DMS 273 (cell line): ENCODE measurements around the gene SOX8.
A peak's percentile ranks its signal among the peaks of the same experiment; 100 is the strongest.

Source experiments
- DNase-seq: peaks from one replicate; lab custom pipeline; 2025; ENCODE audit not compliant: unreplicated experiment; lab: John Stamatoyannopoulos, UW

Gene SOX8

DNA sequence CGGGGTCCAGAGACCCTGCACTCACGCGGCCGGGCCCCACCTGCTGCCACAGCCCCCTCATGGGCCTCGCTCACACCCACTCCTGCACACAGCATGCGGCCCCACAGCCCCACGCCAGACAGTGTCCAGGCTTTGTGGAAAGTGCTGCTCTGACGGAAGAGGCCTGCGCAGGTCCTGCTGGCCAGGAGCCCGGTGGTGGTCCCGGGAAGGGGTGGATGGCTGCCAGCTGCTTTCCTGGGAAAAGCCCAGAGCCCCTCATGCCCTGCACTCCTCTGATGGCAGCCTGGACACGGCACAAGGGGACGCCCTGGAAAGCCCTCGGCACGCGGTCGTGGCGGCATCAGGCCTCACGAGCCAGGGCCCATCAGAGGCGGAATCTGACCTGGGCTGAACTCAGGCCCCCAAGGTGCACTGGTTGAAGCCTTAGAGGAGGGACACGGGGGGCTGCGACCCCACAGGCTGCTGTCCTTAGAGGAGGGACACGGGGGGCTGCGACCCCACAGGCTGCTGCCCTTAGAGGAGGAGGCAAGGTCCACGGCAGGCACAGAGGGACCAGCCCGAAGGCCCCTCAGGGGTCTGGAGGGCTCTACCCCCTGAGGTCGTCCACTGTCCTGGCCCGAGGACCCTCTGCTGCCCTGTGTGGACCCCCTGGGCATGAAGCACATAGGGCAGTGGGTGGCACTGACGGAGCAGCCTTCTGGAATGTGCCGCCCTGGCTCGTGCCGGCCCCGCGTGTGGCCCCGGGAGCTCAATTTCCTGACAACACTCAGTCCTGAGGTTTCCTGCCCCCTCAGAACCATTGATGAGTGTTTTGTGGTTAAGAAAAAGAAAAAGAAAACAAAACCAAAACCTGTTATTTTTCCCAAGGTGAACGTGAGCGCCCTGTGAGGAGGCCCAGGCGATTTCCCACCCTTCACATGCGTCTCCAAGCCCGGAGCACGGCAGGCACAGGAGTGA lies 22.1 kb downstream of the SOX8 start:
- DNase-seq = no peak

DNA sequence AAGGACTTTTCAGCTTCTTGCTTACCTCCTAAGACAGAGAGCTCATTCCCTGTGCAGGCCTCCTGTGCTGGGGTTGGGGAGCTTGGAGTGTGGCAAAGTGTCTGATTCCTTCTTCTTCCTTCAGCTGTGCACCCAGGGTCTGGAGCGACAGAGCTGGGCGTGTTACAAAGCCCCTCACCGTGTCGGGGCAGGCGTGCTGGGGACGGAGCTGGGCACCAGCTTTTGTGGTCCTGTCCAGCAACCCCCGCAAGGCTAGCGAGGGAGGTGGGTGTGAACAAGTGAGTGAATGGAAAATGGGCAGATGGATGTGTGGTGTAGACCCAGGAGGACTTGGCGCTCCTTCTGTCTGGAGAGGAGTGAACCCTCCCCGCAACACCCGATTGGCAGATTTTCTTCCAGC lies 23.7 kb downstream of the SOX8 start:
- no peak for DNase-seq

DNA sequence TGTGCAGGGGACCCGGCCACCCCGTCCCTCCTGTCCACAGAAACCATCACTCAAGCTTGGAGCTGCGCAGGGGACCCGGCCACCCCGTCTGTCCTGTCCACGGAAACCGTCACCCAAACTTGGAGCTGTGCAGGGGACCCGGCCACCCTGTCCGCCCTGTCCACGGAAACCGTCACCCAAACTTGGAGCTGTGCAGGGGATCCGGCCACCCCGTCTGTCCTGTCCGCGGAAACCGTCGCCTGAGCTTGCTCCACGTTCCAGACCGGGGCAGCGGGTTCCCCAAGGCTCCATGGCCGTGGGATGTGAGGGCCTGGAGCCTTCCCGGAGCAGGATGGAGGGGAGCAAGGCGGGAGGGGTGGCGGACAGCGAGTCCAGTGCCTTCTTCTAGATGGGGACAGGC lies 25.2 kb downstream of the SOX8 start:
- no peak for DNase-seq

DNA sequence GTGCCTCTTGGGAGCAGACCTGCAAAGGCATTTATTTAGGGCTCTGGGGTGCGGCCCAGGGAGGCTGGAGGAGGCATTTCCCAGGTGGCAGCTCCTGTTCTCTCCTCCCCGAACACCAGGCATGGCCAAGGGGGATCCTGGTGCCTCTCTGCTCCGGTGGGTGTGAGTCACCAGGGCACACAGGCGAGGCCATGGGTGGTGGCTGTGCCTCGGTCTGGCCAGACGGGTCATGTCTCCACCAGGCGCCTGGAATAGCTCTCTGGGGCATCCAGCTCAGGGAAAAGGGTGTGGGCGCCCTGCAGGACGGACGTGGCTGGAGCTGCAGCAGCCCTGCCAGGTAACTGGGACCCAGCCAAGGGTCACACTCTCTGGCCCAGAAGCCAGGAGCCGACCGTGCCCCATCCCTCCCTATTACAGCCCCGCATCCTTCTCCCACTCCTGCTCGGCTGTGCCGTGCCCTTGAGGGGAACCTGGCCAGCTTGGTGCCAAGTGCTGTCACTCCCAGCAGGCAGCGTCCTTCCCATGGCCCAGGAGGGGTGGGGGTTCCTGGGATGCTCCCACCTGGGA lies 25.8 kb downstream of the SOX8 start:
- DNase-seq = no peak

DNA sequence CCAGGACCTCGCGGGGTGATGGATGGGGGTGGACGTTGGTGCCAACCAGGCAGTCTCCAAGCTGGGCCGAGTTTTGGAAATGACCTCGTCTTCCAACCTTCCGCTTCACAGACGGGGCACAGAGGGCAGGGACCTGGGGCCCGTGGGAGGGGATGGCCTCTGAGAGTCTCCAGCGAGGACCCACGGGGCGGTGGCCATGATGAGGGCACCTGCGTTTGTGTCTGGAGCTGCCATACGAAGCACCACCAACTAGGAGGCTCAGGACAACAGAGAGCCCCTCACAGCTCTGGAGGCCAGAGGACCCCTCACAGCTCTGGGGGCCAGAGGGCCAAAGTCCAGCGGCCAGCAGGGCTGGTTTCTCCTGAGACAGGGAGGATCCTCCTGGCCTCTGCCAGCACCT lies 26.5 kb downstream of the SOX8 start:
- DNase-seq = no peak

DNA sequence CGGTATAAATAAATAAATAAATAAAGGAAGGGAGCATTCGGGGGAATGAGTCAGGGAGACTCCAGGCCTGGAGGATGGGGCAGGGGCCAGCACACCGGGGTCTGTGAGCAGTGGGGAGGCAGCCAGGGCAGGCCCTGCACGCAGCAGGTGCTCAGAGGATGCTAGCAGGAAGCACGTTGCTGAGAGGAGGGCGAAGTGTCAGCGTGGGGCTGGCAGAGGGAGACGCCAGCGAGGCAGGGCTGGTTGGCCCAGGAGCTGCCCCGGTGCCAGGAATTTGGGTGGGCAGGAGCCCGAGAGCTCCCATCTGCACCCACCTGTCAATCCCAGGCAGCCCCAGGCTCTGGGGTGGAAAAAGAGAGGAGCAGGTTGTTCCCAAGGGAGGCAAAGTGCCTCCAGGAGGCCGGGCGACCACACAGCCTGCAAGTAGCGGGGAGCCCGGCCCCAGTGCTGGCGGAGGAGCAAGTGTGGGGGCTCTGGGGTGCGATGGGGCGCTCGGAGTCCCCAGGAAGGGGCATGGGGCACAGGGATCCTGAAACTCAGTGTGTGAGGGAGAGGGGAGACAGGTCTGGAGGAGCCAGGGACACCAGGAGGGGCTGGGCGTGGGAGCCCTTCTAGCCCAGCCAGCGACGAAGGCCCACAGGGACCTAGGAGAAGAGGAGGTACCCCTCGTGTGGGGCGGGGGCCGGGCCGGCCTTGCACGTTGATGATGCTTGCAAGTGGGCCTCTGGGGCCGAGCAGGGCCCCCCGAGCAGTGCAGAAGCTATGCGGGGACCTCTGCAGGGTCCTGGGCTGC lies 28.0 kb downstream of the SOX8 start:
- no peak for DNase-seq

DNA sequence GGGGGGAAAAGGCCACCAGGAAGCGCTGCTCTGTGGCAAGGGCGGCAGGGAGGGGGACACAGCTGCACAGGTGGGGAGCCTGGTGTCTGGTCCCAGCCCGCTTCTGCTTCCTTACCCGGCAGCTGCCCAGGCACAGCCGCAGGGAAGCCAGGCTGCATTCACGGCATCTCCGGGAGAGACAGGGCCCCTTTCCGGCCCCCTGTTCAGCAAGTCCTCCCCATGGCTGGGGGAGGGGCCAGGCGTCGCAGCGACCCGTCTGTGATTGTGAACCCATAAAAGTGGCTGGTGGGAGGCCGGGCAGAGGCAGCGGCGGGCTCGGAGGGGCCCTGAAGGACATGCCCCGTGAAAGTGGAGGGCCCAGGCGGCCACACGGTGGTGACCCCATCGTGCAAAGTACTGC lies 28.7 kb downstream of the SOX8 start:
- DNase-seq = no peak

DNA sequence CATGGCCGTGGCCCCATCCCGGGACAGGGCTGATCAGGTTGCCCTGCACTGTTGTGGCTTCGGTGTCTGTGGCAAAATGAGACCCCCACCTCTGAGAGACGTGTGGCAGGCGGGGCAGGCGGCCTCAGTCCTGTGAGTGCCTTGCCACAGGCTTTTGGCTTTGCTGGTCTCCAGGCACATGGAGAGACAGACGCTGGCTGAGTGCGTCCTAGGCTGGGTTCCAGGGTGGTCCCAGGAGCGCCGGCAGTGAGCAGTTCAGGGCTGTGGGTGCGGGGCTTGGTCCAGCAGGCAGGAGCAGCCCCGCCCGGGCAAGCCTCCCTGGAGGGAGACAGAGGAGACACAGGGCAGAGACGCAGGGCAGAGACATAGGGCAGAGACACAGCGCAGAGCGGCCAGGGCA lies 29.2 kb downstream of the SOX8 start:
- no peak for DNase-seq

DNA sequence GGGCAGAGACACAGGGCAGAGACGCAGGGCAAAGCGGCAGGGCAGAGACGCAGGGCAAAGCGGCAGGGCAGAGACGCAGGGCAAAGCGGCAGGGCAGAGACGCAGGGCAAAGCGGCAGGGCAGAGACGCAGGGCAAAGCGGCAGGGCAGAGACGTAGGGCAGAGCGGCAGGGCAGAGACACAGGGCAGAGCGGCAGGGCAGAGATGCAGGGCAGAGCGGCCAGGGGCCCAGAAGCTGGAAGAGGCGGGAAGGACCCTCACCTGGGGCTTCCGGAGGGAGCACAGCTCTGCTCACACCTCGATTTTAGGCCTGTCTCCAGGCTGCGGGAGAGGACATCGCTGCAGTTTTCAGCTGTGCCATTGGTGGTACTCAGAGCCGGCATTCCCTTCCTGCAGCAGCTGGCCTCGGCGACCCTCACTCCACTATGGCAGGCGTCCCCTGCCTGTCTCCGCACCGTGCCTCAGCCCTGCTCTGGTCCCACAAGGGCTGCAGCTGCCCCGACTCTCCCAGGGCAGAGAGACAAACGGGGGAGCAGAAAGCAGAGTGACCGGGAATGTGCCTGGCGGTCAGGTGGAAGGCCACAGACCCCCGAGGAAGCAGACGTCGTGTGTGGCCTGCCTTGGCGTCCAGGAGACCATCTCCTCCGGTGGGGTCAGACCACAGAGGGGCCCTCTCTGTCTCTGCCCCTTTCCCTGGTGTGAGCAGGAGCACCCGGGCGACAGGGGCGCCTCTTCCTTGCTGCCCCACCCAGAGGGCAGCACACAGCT lies 29.9 kb downstream of the SOX8 start:
- no peak for DNase-seq

DNA sequence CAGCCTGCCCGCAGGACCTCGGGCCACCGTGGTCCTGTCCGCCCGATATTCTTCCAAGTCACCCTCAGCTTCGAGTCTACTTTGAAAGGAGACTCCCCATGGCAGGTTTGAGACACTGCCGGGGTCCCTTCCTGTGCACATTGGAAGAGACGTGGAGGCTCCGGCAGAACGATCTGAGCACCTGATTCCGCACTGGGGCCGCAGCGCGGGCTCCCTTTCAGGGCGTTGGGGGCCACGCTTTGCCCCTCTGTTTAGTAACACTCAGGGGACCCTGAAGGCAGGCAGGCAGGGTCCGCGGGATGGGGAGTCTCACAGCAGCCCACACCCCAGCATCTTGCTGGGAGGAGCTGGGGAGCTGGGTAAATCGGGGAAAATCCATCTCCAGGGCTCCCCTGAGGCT lies 30.6 kb downstream of the SOX8 start:
- no peak for DNase-seq

DNA sequence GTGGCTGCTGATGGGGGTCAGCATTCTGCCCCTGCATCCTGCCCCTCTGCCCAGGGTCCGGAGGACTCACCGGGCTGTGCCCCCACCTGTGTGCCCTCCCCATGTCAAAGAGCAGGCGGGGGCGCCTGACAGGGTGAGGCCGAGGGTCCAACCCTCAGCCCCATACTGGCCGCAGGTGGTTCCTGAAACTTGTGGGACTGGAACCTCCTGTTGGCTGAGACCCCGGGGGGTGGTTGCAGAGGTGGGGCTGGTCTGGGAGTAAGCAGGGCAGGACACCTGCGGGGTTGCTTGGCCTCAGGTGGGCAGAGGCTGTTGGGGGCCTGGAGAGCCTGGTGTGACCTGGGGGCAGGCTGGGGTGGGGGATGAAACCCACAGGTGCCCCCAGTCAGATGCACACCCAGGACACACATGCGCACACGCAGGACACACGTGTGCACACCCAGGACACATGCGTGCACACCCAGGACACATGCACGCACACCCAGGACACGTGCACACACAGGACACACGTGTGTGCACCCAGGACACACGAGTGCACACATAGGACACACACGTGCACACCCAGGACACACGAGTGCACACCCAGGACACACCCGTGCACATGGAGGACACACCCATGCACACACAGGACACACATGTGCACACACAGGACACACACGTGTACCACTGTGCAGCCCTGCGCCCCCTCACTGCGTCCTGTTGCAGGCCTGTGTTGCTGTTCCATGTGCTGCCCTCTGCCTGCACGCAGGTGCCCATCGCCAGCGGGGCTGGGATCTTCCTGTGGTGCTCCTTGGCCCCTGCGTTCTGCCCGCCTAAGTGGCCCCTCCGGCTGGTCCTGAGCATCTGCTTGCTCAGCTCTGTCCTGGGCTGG lies 31.4 kb downstream of the SOX8 start:
- DNase-seq = no peak

DNA sequence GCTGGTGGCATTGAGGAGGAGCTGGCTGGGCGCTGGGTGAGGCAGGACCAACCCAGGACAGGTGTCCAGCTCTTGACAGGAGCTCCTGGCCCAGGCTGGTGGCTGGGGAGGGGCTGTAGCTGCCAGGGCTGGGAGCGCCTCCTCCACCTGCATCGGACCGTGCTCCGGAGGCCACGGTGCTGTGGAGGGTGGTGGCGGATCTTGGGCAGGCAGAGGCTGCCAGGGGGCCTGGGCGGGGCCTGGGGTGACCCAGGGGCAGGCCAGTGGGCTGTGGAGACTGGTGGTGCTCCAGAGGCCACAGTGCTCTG lies 32.0 kb downstream of the SOX8 start:
- no peak for DNase-seq

DNA sequence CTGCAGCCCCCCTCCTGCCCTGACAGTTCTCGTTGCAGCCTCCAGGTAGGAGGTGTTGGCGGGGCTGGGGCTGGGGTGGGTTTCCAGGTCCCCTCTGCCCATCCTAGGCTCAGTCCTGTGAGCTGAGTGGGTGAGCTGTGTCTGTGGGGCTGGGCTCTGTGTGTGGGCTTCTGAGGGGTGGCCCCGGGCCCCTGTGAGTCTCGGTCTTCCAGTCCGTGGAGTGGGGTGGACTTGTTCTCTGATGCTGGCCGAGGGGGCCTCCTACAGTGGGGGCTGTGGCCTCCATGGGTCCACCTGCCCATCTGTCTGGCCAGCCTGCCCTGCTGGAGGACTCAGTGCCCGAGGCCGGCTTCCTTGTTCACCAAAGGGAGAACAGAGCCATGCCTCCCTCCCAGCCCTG lies 32.7 kb downstream of the SOX8 start:
- no peak for DNase-seq

DNA sequence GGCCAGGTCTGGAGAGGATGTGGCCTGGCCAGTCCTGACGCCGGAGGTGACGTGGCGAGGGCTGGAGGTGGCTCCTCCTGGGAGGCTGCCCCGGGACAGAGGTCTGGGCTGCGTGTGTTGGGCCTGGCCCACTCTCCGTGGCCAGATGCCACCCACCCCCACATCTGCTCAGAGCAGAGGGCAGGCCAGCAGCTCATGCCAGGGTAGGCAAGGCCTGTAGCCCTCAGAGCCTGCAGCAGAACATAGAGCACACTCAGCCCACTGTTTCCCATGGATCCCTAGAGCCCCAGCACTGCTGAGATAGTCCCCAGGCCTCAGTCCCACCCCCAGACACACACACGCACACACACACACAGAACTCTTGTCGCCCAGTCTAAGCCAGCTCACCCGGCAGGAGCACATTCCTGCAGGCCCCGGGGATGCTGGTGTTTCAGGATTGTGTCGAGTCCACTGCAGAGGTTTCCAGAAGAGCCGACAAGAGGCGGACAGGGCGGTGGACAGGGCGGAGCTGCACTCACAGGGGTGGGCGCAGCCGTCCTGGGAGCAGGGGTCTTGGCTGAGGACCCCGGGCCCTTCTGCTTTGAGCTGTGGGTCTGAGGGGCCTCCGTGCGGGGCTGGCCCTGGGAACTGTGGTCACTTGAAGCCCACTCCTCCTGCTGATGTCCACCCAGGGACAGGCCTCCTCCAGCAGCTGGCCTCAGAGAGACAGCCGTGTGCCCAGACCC lies 33.4 kb downstream of the SOX8 start:
- no peak for DNase-seq

DNA sequence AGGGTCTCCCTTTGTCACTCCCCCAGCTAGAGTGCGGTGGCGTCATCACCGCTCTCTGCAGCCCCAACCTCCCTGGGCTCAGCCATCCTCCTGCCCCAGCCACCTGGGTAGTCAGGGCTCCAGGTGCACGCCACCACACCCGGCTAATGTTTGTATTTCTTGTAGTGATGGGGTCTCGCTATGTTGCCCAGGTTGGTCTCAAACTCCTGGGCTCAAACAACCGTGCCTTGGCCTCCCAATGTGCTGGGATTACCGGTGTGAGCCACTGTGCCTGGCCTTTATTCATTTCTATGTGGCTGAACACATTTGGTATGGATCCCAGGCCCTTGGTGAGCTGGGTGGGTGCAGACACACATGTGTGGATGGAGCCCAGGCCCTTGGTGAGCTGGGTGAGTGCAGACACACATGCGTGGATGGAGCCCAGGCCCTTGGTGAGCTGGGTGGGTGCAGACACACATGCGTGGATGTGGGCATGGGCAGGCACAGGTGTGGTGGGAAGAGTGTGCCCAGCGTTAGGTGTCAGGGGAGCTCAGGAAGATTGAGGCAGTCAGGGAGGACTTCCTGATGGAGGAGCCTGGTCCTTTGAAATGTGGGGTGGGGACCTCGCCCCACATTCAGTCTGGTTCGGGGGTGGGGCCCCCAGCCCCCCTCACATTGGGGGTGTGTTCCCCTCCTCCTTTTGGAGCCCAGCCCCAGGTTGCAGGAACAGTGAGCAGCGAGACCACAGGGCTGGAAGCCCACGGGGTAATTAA lies 37.1 kb downstream of the SOX8 start:
- no peak for DNase-seq

DNA sequence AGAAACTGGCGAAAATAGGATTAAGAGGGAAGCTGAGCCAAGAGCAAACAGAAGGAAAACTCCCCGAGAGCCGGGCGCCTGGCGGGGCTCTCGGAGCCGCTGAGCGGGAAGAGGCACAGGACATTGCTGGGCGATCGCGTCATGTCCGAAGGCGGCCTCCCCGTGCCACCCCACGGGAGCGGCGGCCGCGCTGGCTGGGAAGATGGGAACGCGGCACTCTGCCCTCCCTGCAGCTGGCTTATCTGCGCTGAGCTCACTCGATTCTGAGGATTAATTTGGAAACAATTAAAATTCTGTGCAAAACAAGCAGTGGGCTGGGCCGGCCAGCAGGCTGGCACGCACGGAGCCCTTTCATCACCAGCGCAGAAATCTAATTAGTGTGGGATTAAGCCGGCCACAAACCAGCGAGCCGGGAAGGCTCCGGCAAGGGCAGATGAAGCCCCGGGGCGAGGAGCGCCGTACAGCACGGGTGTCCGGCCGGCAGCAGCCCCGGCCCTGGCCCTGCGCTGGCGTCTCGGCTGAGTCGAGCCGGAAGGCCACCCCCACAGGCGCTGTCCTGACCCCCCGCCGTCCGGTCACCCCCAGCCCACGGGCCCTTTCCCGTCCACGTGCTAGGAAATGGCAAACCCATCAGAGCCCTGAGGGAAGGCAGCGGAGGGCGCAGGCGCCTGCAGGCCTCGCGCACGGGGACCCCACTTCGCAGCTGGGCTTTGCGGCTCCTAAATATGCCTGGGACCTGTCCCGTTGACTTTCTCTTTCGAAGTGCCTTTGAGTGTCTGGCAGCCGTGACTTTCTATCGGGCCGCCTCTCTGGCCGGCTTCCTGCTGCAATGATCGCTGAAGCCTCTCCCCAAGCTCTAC lies 37.9 kb downstream of the SOX8 start:
- peak; percentile 49 for DNase-seq

DNA sequence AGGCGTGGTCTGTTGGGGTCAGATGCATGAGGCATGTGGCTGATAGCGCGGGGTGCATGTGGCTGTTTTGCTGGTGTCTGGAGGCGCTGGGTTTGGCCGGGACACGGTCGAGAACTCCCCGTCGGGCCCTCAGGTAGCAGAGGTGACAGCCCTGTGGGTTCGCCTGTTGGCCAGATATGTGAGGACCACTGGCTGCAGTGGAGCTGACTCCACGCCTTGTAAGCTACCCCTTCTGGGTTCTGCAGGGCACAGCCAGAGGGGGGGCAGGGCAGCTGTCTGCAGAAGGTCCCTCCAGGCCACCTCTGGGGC lies 38.5 kb downstream of the SOX8 start:
- DNase-seq = no peak

DNA sequence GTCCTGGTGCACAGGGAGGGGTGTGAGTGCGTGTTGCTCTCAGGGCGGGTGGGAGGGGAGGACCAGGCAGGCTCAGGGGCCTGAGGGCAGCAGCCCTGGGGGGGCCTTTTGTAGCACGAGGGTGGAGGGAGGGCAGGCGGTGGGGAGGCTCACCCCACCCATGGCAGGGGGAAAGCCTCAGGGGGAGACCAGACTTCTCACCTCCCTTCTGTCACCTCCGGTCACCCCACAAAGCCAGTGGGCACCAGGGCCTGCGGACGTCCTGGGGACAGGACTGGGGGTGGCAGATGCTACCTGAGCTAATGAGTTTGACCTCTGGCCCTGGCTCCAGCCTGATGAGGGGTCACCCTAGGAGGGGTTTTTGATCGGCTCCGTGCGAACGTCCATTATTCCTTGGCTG lies 39.0 kb downstream of the SOX8 start:
- no peak for DNase-seq
